Body of pancreas (tissue), 4 donors: ENCODE measurements around the gene SLC26A8.

ENCODE experiments used
- POLR2A ChIP-seq, 3 donors: fragments of 450-650 bp; IDR thresholded peaks; one replicate each; pipeline ENCODE4 v1.6.1; 2016; ENCODE audit warnings: antibody characterized with exemption in 3 of 3, mild to moderate bottlenecking in 2 of 3
- TF ChIP-seq, protein P1 (sequence below), 7 experiments: fragments of 450-650 bp in 4 of 7; fragments of 200-600 bp in 3 of 7; sonication (generic) in 3 of 7; IDR thresholded peaks; one replicate each; pipeline ENCODE4 v1.5.1; 2016 to 2019; ENCODE audit warnings: antibody characterized with exemption in 7 of 7

DNA sequence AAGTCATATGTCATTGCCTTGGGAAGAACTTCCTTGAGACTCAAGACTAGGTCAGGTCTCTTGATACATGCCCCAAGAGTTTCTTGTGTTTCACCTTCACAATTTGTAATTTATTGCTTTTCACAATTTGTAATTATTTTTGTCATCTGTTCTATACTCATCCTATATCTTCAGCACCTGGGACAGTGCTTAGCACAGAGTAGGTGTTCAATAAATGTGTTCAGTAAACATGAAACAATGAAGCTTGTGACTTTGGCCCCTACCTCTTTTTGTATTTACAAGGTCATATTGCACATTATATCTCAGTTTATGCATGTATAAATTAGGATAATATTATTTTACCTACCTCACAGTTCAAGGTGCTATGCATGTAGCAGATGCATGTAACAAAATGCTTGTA, 82.1 kb downstream of the SLC26A8 start:
- no peak for TF ChIP-seq POLR2A (IDR thresholded peaks at IDR 0.05)
- TF ChIP-seq, protein P1, sequence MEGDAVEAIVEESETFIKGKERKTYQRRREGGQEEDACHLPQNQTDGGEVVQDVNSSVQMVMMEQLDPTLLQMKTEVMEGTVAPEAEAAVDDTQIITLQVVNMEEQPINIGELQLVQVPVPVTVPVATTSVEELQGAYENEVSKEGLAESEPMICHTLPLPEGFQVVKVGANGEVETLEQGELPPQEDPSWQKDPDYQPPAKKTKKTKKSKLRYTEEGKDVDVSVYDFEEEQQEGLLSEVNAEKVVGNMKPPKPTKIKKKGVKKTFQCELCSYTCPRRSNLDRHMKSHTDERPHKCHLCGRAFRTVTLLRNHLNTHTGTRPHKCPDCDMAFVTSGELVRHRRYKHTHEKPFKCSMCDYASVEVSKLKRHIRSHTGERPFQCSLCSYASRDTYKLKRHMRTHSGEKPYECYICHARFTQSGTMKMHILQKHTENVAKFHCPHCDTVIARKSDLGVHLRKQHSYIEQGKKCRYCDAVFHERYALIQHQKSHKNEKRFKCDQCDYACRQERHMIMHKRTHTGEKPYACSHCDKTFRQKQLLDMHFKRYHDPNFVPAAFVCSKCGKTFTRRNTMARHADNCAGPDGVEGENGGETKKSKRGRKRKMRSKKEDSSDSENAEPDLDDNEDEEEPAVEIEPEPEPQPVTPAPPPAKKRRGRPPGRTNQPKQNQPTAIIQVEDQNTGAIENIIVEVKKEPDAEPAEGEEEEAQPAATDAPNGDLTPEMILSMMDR (IDR thresholded peaks at IDR 0.05): no peak
